ENCODE results near the gene ANKHD1. TPM values are rescaled to one million over a fixed set of nuclear protein-coding genes. Genes with fewer than 3 reads are reported as not detected.
A peak's percentile ranks its signal among the peaks of the same experiment; 100 is the strongest.

The ANKHD1 gene
- total RNA-seq, 1 donor = 227 TPM

GRCh38 chr5:140553657-140554056, 152.0 kb downstream of the ANKHD1 start:
- no peak overlapping the region for H3K4me3 ChIP-seq (ENCODE audit: low read length)
- H3K27me3 ChIP-seq (ENCODE audit: insufficient read depth, low read length) = no peaks in the 10 kb centered on the region
- H3K4me1 ChIP-seq (ENCODE audit: insufficient read depth, low read length) = peaks cover 58% of the 10 kb centered on the region
- no peaks in the 10 kb centered on the region for H3K9me3 ChIP-seq (ENCODE audit: low read depth, low read length)

GRCh38 chr5:140554454-140554853, 152.8 kb downstream of the ANKHD1 start:
- no peaks in the 10 kb centered on the region for H3K9me3 ChIP-seq (ENCODE audit: low read depth, low read length)
- H3K4me1 ChIP-seq (ENCODE audit: insufficient read depth, low read length) = peaks cover 50% of the 10 kb centered on the region
- no peak overlapping the region for H3K4me3 ChIP-seq (ENCODE audit: low read length)
- no peaks in the 10 kb centered on the region for H3K27me3 ChIP-seq (ENCODE audit: insufficient read depth, low read length)

GRCh38 chr5:140555747-140556312, 154.2 kb downstream of the ANKHD1 start:
- H3K4me1 ChIP-seq (ENCODE audit: insufficient read depth, low read length) = peaks cover 46% of the 10 kb centered on the region
- no peaks in the 10 kb centered on the region for H3K9me3 ChIP-seq (ENCODE audit: low read depth, low read length)
- H3K27me3 ChIP-seq (ENCODE audit: insufficient read depth, low read length) = no peaks in the 10 kb centered on the region
- H3K4me3 ChIP-seq (ENCODE audit: low read length) = peak overlapping the region; percentile 73

GRCh38 chr5:140556438-140556837, 154.8 kb downstream of the ANKHD1 start:
- H3K9me3 ChIP-seq (ENCODE audit: low read depth, low read length) = no peaks in the 10 kb centered on the region
- H3K4me1 ChIP-seq (ENCODE audit: insufficient read depth, low read length) = peaks cover 46% of the 10 kb centered on the region
- no peaks in the 10 kb centered on the region for H3K27me3 ChIP-seq (ENCODE audit: insufficient read depth, low read length)
- H3K4me3 ChIP-seq (ENCODE audit: low read length) = peak overlapping the region; percentile 73

- peaks cover 46% of the 10 kb centered on the region for H3K4me1 ChIP-seq (ENCODE audit: insufficient read depth, low read length)
- H3K9me3 ChIP-seq (ENCODE audit: low read depth, low read length) = no peaks in the 10 kb centered on the region
- H3K4me3 ChIP-seq (ENCODE audit: low read length) = peak within 1 kb of the TSS; percentile 73
- H3K27me3 ChIP-seq (ENCODE audit: insufficient read depth, low read length) = no peaks in the 10 kb centered on the region
Measured at GRCh38 chr5:140557136-140557805, 155.6 kb downstream of the ANKHD1 start, which contains the start of gene SRA1. Gene SRA1 (minus strand): TSS chr5:140557473. CDS start chr5:140557452, 21 bp downstream.

GRCh38 chr5:140557965-140558364, 156.3 kb downstream of the ANKHD1 start:
- Histone ChIP-seq H3K4me3 (ENCODE audit: low read length) (no peak overlapping the region), H3K27me3 (ENCODE audit: insufficient read depth, low read length) (no peaks in the 10 kb centered on the region), H3K4me1 (ENCODE audit: insufficient read depth, low read length) (peaks cover 46% of the 10 kb centered on the region), H3K9me3 (ENCODE audit: low read depth, low read length) (no peaks in the 10 kb centered on the region)

GRCh38 chr5:140558542-140558941, 156.9 kb downstream of the ANKHD1 start:
- Histone ChIP-seq H3K9me3 (ENCODE audit: low read depth, low read length) (no peaks in the 10 kb centered on the region), H3K4me3 (ENCODE audit: low read length) (no peak overlapping the region), H3K27me3 (ENCODE audit: insufficient read depth, low read length) (no peaks in the 10 kb centered on the region), H3K4me1 (ENCODE audit: insufficient read depth, low read length) (peaks cover 45% of the 10 kb centered on the region)

- H3K27me3 ChIP-seq (ENCODE audit: insufficient read depth, low read length) = no peaks in the 10 kb centered on the region
- H3K9me3 ChIP-seq (ENCODE audit: low read depth, low read length) = no peaks in the 10 kb centered on the region
- H3K4me1 ChIP-seq (ENCODE audit: insufficient read depth, low read length) = peaks cover 38% of the 10 kb centered on the region
- no peak overlapping the region for H3K4me3 ChIP-seq (ENCODE audit: low read length)
Measured at GRCh38 chr5:140560227-140560626, 158.6 kb downstream of the ANKHD1 start.

- Histone ChIP-seq H3K4me3 (ENCODE audit: low read length) (no peak overlapping the region), H3K4me1 (ENCODE audit: insufficient read depth, low read length) (peaks cover 39% of the 10 kb centered on the region), H3K27me3 (ENCODE audit: insufficient read depth, low read length) (no peaks in the 10 kb centered on the region), H3K9me3 (ENCODE audit: low read depth, low read length) (no peaks in the 10 kb centered on the region)
Measured at GRCh38 chr5:140561753-140562523, 160.3 kb downstream of the ANKHD1 start.

- H3K27me3 ChIP-seq (ENCODE audit: insufficient read depth, low read length) = no peaks in the 10 kb centered on the region
- peak overlapping the region; percentile 77 for H3K4me3 ChIP-seq (ENCODE audit: low read length)
- H3K4me1 ChIP-seq (ENCODE audit: insufficient read depth, low read length) = peaks cover 39% of the 10 kb centered on the region
- H3K9me3 ChIP-seq (ENCODE audit: low read depth, low read length) = no peaks in the 10 kb centered on the region
Measured at GRCh38 chr5:140563596-140563995, 162.0 kb downstream of the ANKHD1 start.

- Histone ChIP-seq H3K27me3 (ENCODE audit: insufficient read depth, low read length) (no peaks in the 10 kb centered on the region), H3K9me3 (ENCODE audit: low read depth, low read length) (no peaks in the 10 kb centered on the region), H3K4me1 (ENCODE audit: insufficient read depth, low read length) (peaks cover 47% of the 10 kb centered on the region), H3K4me3 (ENCODE audit: low read length) (peak within 1 kb of the TSS; percentile 77)
Measured at GRCh38 chr5:140564196-140565023, 162.8 kb downstream of the ANKHD1 start, which contains the start of the genes APBB3 and SLC35A4. Gene APBB3 (minus strand): TSS chr5:140564598. CDS start chr5:140564245, 353 bp downstream. Gene SLC35A4 (plus strand): TSS chr5:140564828. CDS start chr5:140567170, 2,342 bp downstream.

GRCh38 chr5:140565024-140565779, 163.6 kb downstream of the ANKHD1 start:
- H3K4me3 ChIP-seq (ENCODE audit: low read length) = peak overlapping the region; percentile 77
- no peaks in the 10 kb centered on the region for H3K27me3 ChIP-seq (ENCODE audit: insufficient read depth, low read length)
- H3K9me3 ChIP-seq (ENCODE audit: low read depth, low read length) = no peaks in the 10 kb centered on the region
- peaks cover 55% of the 10 kb centered on the region for H3K4me1 ChIP-seq (ENCODE audit: insufficient read depth, low read length)

- H3K4me3 ChIP-seq (ENCODE audit: low read length) = no peak overlapping the region
- no peaks in the 10 kb centered on the region for H3K27me3 ChIP-seq (ENCODE audit: insufficient read depth, low read length)
- no peaks in the 10 kb centered on the region for H3K9me3 ChIP-seq (ENCODE audit: low read depth, low read length)
- H3K4me1 ChIP-seq (ENCODE audit: insufficient read depth, low read length) = peaks cover 58% of the 10 kb centered on the region
Measured at GRCh38 chr5:140565780-140566095, 164.1 kb downstream of the ANKHD1 start.

GRCh38 chr5:140566665-140567064, 165.0 kb downstream of the ANKHD1 start:
- Histone ChIP-seq H3K27me3 (ENCODE audit: insufficient read depth, low read length) (no peaks in the 10 kb centered on the region), H3K9me3 (ENCODE audit: low read depth, low read length) (no peaks in the 10 kb centered on the region), H3K4me1 (ENCODE audit: insufficient read depth, low read length) (peaks cover 58% of the 10 kb centered on the region), H3K4me3 (ENCODE audit: low read length) (no peak overlapping the region)

Measured in mononuclear cell (primary cell).